Pancreas (tissue), 10 donors: ENCODE data around the gene VPS51. TPM values are rescaled to one million over a fixed set of nuclear protein-coding genes. Genes with fewer than 3 reads are reported as not detected.
A peak's percentile ranks its signal among the peaks of the same experiment; 100 is the strongest.

ENCODE experiments used
- ATAC-seq, 4 donors: fragments of 200-7000 bp; cut with Tn5 transposase; one replicate each; pipeline versions ENCODE4 v1.8.0 to v1.9.1; 2020; ENCODE audit warnings: mild to moderate bottlenecking in 4 of 4, moderate library complexity in 4 of 4
- DNase-seq, 6 donors: peaks; one replicate each; pipeline ENCODE4 v3.0.0-alpha.2; 2020
- FAIRE-seq: peaks from 2 replicates; lab custom pipeline; 2012; peaks lifted over from hg19 to GRCh38; lab: Jason Lieb, UNC
- H3K27ac ChIP-seq, 4 donors: fragments of 200-600 bp; sonication (generic); 1 replicate in 3 of 4; 2 replicates in 1 of 4; pipeline versions ENCODE4 v1.5.0 to v1.8.0; 2020
- H3K27me3 ChIP-seq, 4 donors: fragments of 200-600 bp; one replicate each; pipeline ENCODE4 v1.8.0; 2021
- H3K36me3 ChIP-seq, 3 donors: fragments of 200-600 bp; sonication (generic) in 1 of 3; one replicate each; pipeline versions ENCODE4 v1.5.0 to v1.8.0; 2020 to 2021
- H3K4me1 ChIP-seq, 3 donors: fragments of 200-600 bp; one replicate each; pipeline ENCODE4 v1.8.0; 2021
- H3K4me3 ChIP-seq, 4 donors: fragments of 200-600 bp; sonication (generic) in 2 of 4; one replicate each; pipeline versions ENCODE4 v1.5.0 to v1.8.0; 2020 to 2021
- H3K9me3 ChIP-seq, 4 donors: fragments of 200-600 bp; one replicate each; pipeline ENCODE4 v1.8.0; 2021
- WGBS, 2 donors: extraction: QIAGEN DNeasy Blood & Tissue Kit; methylation state at CpG; one replicate each; pipeline ENCODE4 v1.1.7; 2013; 5-methylcytosine and 5-hydroxymethylcytosine counted together
- intact Hi-C, 3 donors: fragments of 100-400 bp; cut with DNase I; formaldehyde crosslinking; loops; one replicate each; pipeline versions ENCODE4 v1.11.1 to v1.14.2; 2022
- polyA plus RNA-seq, 2 donors: library from polyadenylated mRNA; stranded (reverse); fragments of 200-250 nt; gene quantifications; one replicate each; pipeline ENCODE4 v1.2.3, GENCODE V29; 2013
- total RNA-seq, 6 donors: library from RNA; stranded (reverse); fragmentation: NEBNext Ultra II Directional in 4 of 6; extraction: Animal tissue kit (Norgen Biotek cat#: 25700) in 4 of 6; gene quantifications; one replicate each; pipeline versions ENCODE4 v1.2.1 to v1.2.4, GENCODE V29; 2021 to 2023
- TF ChIP-seq, protein P1 (sequence below), 4 donors: fragments of 200-600 bp; sonication (generic) in 3 of 4; IDR thresholded peaks; one replicate each; pipeline versions ENCODE4 v1.5.0 to v1.8.0; 2021; ENCODE audit warnings: antibody characterized with exemption in 4 of 4
- donor health status: healthy with polysubstance abuse.
- donor health status: DM: no; HTN: no; CAD: no; lungs with moderate emphysema.
- donor health status: DM: no; HTN: no; CAD: no.
- donor health status: control.
- donor health status: control.
- donor health status: Bipolar disorder and iron deficiency.
- donor health status: DM: yes; HTN: yes; CAD: no.
- donor health status: DM: no; HTN: no; CAD: no.
- donor health status: DM: no; HTN: no; CAD: no.
- donor health status: DM: yes; HTN: yes; CAD: no.

Gene VPS51
- total and polyA plus RNA-seq, 8 donors: 85.4 to 179 (median 130) TPM

DNA sequence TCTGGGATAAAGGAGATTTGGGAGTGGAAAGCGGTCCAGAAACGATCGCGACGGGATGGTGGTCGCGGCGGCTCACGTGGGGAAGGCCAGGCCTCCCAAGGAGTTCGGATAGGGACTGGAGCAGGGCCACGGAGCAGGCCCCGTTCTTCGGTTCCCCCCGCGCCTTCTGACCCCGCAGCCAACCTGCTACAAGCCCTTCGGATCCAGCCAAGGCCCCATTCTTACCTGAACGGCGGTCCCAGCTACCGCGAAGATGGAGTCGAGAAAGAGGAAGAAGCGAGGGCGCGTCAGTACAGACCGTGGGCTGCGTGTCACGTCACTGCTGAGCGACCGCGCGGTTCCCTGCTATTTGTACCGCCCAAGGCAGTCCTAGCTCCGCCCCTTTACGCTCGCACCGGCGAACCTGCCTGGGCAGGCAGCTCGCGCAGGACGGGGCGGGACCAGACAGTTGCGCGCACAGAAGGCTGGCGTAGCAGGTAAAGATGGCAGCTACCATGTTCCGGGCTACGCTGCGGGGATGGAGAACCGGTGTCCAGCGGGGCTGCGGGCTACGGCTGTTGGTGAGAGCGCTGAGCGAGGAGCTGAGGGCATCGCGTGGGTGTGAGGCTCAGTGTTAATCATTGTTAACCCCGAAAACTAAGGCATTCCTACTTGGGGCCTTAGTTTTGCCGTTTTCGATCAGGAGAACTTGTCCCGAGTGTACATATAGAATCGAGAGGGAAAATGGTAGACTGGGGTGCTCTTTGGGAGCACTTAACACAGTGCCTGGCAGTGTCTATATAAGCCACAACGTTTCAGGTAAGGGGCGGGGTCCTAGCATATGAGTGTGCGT, 26.1 kb downstream of the VPS51 start, which contains the start of the genes FAU and MRPL49:
TSS of gene FAU (minus strand) at position 270 of the 832 bp plus-strand sequence. CDS start 321 bp downstream, outside the sequence.
TSS of gene MRPL49 (plus strand) at position 457 of the 832 bp plus-strand sequence. CDS start at position 483, 26 bp downstream.
- intact Hi-C loops: no loop called here
- FAIRE-seq (no peak), DNase-seq (peak; percentile 98 to 99 (median 98)), ATAC-seq (peak; percentile 79 to 89 (median 81))
- Histone ChIP-seq H3K4me1 (peaks cover 3 to 13% (median 7%) of the 10 kb centered on the region in 3 donors), H3K9me3 (no peaks in the 10 kb centered on the region), H3K4me3 (peak within 1 kb of the TSS; percentile 63 to 95 (median 78)), H3K27me3 (no peaks in the 10 kb centered on the region), H3K36me3 (peaks cover 3 to 36% (median 22%) of the 10 kb centered on the region in 3 donors), H3K27ac (peak within 1 kb of the TSS; percentile 77 to 90 (median 84))
- TF ChIP-seq, protein P1, sequence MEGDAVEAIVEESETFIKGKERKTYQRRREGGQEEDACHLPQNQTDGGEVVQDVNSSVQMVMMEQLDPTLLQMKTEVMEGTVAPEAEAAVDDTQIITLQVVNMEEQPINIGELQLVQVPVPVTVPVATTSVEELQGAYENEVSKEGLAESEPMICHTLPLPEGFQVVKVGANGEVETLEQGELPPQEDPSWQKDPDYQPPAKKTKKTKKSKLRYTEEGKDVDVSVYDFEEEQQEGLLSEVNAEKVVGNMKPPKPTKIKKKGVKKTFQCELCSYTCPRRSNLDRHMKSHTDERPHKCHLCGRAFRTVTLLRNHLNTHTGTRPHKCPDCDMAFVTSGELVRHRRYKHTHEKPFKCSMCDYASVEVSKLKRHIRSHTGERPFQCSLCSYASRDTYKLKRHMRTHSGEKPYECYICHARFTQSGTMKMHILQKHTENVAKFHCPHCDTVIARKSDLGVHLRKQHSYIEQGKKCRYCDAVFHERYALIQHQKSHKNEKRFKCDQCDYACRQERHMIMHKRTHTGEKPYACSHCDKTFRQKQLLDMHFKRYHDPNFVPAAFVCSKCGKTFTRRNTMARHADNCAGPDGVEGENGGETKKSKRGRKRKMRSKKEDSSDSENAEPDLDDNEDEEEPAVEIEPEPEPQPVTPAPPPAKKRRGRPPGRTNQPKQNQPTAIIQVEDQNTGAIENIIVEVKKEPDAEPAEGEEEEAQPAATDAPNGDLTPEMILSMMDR (IDR thresholded peaks at IDR 0.05): no peak
- WGBS, 2 donors: 0% methylated on average over 60 to 64 of the region's 64 CpGs

DNA sequence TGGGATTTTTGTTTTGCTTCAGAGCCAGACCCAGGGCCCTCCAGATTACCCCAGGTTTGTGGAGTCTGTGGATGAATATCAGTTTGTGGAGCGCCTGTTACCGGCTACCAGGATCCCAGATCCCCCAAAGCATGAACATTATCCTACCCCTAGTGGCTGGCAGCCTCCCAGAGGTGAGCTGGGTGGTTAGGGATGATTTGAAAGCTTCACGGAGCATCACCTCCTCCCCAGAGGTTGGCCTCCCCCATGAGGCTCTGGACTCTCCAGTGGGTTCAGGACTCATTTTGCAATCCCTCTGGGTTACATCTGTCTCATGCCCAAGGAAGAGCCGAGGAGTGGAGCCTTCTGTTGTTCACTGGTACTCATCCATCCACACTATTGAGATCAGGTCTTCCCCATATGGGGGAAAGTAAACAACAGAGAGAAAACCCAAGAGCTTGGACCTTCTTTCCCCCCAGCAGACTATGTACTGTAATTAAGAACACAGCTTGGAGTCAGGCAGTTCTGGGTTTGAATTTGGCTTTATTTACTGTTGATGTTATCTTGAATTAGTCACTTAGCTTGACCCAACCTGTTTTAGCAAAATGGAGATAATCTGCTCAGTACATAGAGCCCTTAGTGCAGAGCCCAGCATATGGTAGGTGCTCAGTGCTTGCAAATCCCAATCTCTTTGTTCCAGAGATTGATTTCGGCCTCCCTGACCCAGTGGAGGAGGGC, 28.6 kb downstream of the VPS51 start:
- H3K9me3 ChIP-seq: no peaks in the 10 kb centered on the region
- peak in 1 of 6 donors; percentile 2 for DNase-seq
- WGBS, 2 donors: 82 to 85% methylated on average over 5 of the region's 5 CpGs
- no peak overlapping the region for H3K4me3 ChIP-seq
- FAIRE-seq: no peak
- H3K4me1 ChIP-seq: peaks cover 3 to 13% (median 7%) of the 10 kb centered on the region in 3 donors
- H3K36me3 ChIP-seq: peaks cover 7 to 52% (median 41%) of the 10 kb centered on the region in 3 donors
- ATAC-seq: no peak
- no peaks in the 10 kb centered on the region for H3K27me3 ChIP-seq
- intact Hi-C loops: no loop called here
- TF ChIP-seq, protein P1 (IDR thresholded peaks at IDR 0.05): no peak
- no peak overlapping the region for H3K27ac ChIP-seq

DNA sequence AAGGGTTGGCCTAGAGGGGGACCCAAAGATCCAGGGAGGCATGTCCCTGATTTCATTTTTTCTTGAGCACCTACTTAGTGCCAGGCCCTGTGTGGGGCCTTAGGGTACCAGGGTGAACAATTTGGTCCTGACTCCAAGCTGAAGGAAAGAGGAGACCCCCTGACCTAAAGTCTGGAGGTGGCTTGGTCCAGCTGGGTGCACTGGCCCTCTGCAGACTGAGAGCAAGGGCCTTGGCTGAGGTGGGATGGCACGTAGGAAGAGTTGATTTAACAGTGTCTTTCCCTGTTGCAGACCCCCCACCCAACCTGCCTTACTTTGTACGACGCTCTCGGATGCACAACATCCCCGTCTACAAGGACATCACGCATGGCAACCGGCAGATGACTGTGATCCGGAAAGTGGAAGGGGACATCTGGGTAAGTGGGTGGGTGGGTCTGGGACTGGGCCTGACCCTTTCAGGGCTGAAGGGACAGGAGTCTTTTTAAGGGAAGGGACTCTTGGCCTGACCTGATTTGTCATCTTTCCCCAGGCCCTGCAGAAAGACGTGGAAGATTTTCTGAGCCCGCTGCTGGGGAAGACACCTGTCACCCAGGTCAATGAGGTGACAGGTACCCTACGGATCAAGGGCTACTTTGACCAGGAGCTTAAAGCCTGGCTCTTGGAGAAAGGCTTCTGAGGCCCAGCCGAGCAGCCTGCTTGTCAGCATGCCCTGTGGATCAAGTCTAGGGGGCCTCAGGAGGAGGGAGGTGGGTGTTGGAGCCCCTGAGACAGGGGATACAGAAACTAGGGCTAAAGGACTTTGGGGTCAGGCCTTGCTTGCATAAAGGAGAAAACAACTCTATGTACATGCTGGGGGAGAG, 29.4 kb downstream of the VPS51 start:
- peaks cover 3 to 13% (median 7%) of the 10 kb centered on the region in 3 donors for H3K4me1 ChIP-seq
- TF ChIP-seq, protein P1 (IDR thresholded peaks at IDR 0.05): no peak
- intact Hi-C loops: no loop called here
- 82 to 83% methylated on average over 12 of the region's 12 CpGs for WGBS, 2 donors
- FAIRE-seq (no peak), DNase-seq (peak in 1 of 6 donors; percentile 20), ATAC-seq (no peak)
- no peaks in the 10 kb centered on the region for H3K9me3 ChIP-seq
- H3K27me3 ChIP-seq: no peaks in the 10 kb centered on the region
- H3K36me3 ChIP-seq: peaks cover 6 to 55% (median 47%) of the 10 kb centered on the region in 3 donors
- H3K4me3 ChIP-seq: no peak overlapping the region
- no peak overlapping the region for H3K27ac ChIP-seq

DNA sequence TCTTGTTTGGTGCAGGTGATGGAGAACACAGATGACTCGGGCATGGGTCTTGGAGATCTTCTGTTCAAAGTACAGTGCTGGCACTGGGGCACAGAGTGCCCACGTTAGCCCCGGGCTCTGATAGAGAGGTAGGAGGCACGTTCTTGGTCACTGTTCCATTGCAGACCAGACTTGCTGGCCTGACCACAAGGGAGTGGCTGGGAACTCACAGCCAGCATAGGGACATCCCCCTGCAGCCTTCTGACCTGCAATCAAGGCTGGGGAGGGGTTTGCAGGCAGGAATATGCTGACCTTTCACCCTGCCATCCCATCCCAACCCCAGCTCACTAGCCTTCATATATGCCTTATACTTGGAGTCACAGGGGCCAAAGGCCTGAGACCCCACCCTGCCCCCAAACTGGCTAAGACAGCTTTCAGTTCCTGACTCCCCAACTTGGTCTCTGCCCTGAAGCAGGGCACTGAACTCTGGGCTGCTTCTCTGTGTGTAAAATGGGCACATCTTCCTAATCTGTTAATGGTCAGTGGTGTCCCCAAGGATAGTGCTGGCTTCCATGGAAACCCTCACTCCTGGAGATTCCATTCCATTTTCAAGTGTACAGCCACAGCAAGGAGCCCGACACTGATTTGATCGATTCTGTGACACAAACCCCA, 30.7 kb downstream of the VPS51 start:
- TF ChIP-seq, protein P1 (IDR thresholded peaks at IDR 0.05): no peak
- Histone ChIP-seq H3K4me3 (no peak overlapping the region), H3K9me3 (no peaks in the 10 kb centered on the region), H3K4me1 (peaks cover 0 to 10% (median 0%) of the 10 kb centered on the region in 3 donors), H3K27ac (no peak overlapping the region), H3K36me3 (peaks cover 6 to 62% (median 60%) of the 10 kb centered on the region in 3 donors), H3K27me3 (no peaks in the 10 kb centered on the region)
- DNase-seq (no peak), FAIRE-seq (no peak), ATAC-seq (no peak)
- 59 to 78% methylated on average over 6 of the region's 6 CpGs for WGBS, 2 donors
- intact Hi-C loops: no loop called here
